WTC11 (cell line): ENCODE results near the gene RPL10. TPM values are rescaled to one million over a fixed set of nuclear protein-coding genes. Genes with fewer than 3 reads are reported as not detected.

Experiments
- ATAC-seq: fragments of 200-7000 bp; cut with Tn5 transposase; 2 replicates; pipeline ENCODE4 v1.10.0; 2021; ENCODE audit warnings: mild to moderate bottlenecking, moderate library complexity
- CTCF ChIA-PET: fragments of 300-600 bp; sonication (Branson Sonifier 250); formaldehyde crosslinking; loops from one replicate; lab custom pipeline; 2021; ENCODE audit warnings: antibody characterized with exemption; lab: Charles Lee
- POLR2A ChIA-PET: fragments of 350-600 bp; sonication (Branson Sonifier 250); formaldehyde crosslinking; loops from one replicate; lab custom pipeline; 2021; ENCODE audit warnings: antibody characterized with exemption; lab: Charles Lee
- DNase-seq: peaks from one replicate; pipeline ENCODE4 v3.0.0; 2021; ENCODE audit warnings: low spot score
- H3K27ac Mint-ChIP-seq: 2 replicates; pipeline ENCODE4 v1.8.0; 2021; ENCODE audit warnings: mixed read lengths
- H3K27me3 Mint-ChIP-seq: 2 replicates; pipeline ENCODE4 v1.8.0; 2021; ENCODE audit warnings: low read depth, mild to moderate bottlenecking, moderate library complexity, mixed read lengths
- H3K36me3 Mint-ChIP-seq: 2 replicates; pipeline ENCODE4 v1.8.0; 2021; ENCODE audit warnings: mixed read lengths
- H3K4me1 Mint-ChIP-seq: 2 replicates; pipeline ENCODE4 v1.8.0; 2022; ENCODE audit warnings: mixed read lengths
- H3K4me3 Mint-ChIP-seq: 2 replicates; pipeline ENCODE4 v1.8.0; 2021; ENCODE audit warnings: mild to moderate bottlenecking, moderate library complexity, mixed read lengths
- H3K9me3 Mint-ChIP-seq: 2 replicates; pipeline ENCODE4 v1.8.0; 2021; ENCODE audit warnings: mixed read lengths
- ATF1 ChIP-seq: sonication (generic); formaldehyde crosslinking; IDR thresholded peaks from 2 replicates; pipeline ENCODE4 v1.8.1; 2023; ENCODE audit warnings: mild to moderate bottlenecking, moderate library complexity, missing genetic modification reagents
- CREM ChIP-seq: sonication (generic); formaldehyde crosslinking; IDR thresholded peaks from 2 replicates; pipeline ENCODE4 v1.8.1; 2022; ENCODE audit warnings: mild to moderate bottlenecking, missing genetic modification reagents, moderate library complexity
- ESRRA ChIP-seq: sonication (generic); formaldehyde crosslinking; IDR thresholded peaks from 2 replicates; pipeline ENCODE4 v1.8.1; 2022; ENCODE audit warnings: mild to moderate bottlenecking, missing genetic modification reagents, borderline replicate concordance
- ETV6 ChIP-seq: sonication (generic); formaldehyde crosslinking; IDR thresholded peaks from 2 replicates; pipeline ENCODE4 v1.8.1; 2022; ENCODE audit warnings: mild to moderate bottlenecking, missing genetic modification reagents
- FOXK1 ChIP-seq: sonication (generic); formaldehyde crosslinking; IDR thresholded peaks from 2 replicates; pipeline ENCODE4 v1.8.0; 2022; ENCODE audit warnings: mild to moderate bottlenecking, moderate library complexity, missing genetic modification reagents
- HMGA2 ChIP-seq: fragments of 250-450 bp; sonication (Bioruptor Pico); IDR thresholded peaks from 2 replicates; pipeline ENCODE4 v1.4.0; 2021; ENCODE audit warnings: mild to moderate bottlenecking, moderate library complexity
- NFATC4 ChIP-seq: fragments of 250-450 bp; sonication (Bioruptor Pico); IDR thresholded peaks from 2 replicates; pipeline ENCODE4 v1.9.0; 2021; ENCODE audit warnings: mild to moderate bottlenecking
- NFYB ChIP-seq: sonication (generic); formaldehyde crosslinking; conservative IDR thresholded peaks from 2 replicates; pipeline ENCODE4 v1.8.0; 2022; ENCODE audit warnings: low read depth, missing genetic modification reagents
- NR2C2 ChIP-seq: sonication (generic); formaldehyde crosslinking; IDR thresholded peaks from 2 replicates; pipeline ENCODE4 v1.8.0; 2022; ENCODE audit warnings: mild to moderate bottlenecking, missing genetic modification reagents
- PREB ChIP-seq: sonication (generic); formaldehyde crosslinking; IDR thresholded peaks from 2 replicates; pipeline ENCODE4 v1.8.1; 2022; ENCODE audit warnings: mild to moderate bottlenecking, missing genetic modification reagents, moderate library complexity, borderline replicate concordance
- PRRX2 ChIP-seq: fragments of 250-450 bp; sonication (Bioruptor Pico); IDR thresholded peaks from 2 replicates; pipeline ENCODE4 v1.8.0; 2021; ENCODE audit warnings: mild to moderate bottlenecking
- SMAD3 ChIP-seq: sonication (generic); formaldehyde crosslinking; IDR thresholded peaks from 2 replicates; pipeline ENCODE4 v1.8.0; 2022; ENCODE audit warnings: missing genetic modification reagents, mild to moderate bottlenecking, borderline replicate concordance
- SMAD4 ChIP-seq: sonication (generic); formaldehyde crosslinking; IDR thresholded peaks from 2 replicates; pipeline ENCODE4 v1.8.0; 2022; ENCODE audit warnings: mild to moderate bottlenecking, missing genetic modification reagents
- SOX15 ChIP-seq: fragments of 250-450 bp; sonication (Bioruptor Pico); IDR thresholded peaks from 2 replicates; pipeline ENCODE4 v1.9.0; 2021; ENCODE audit warnings: mild to moderate bottlenecking
- SP1 ChIP-seq: sonication (generic); formaldehyde crosslinking; conservative IDR thresholded peaks from 2 replicates; pipeline ENCODE4 v1.8.1; 2022; ENCODE audit warnings: missing genetic modification reagents
- TCF7 ChIP-seq: sonication (generic); formaldehyde crosslinking; IDR thresholded peaks from 2 replicates; pipeline ENCODE4 v1.8.0; 2022; ENCODE audit warnings: mild to moderate bottlenecking, low read depth, missing genetic modification reagents, moderate library complexity
- TEAD4 ChIP-seq: sonication (generic); formaldehyde crosslinking; IDR thresholded peaks from 2 replicates; pipeline ENCODE4 v1.8.0; 2022; ENCODE audit warnings: mild to moderate bottlenecking, missing genetic modification reagents
- TP53 ChIP-seq: sonication (generic); formaldehyde crosslinking; IDR thresholded peaks from 2 replicates; pipeline ENCODE4 v1.8.1; 2023; ENCODE audit warnings: mild to moderate bottlenecking, missing genetic modification reagents
- ZNF121 ChIP-seq: sonication (generic); formaldehyde crosslinking; IDR thresholded peaks from 2 replicates; pipeline ENCODE4 v1.8.0; 2023; ENCODE audit warnings: missing genetic modification reagents
- ZNF138 ChIP-seq: sonication (generic); formaldehyde crosslinking; conservative IDR thresholded peaks from 2 replicates; pipeline ENCODE4 v1.8.1; 2022; ENCODE audit warnings: mild to moderate bottlenecking, moderate library complexity, missing genetic modification reagents
- ZNF263 ChIP-seq: sonication (generic); formaldehyde crosslinking; IDR thresholded peaks from 2 replicates; pipeline ENCODE4 v1.8.1; 2022; ENCODE audit warnings: low read depth, mild to moderate bottlenecking, moderate library complexity, missing genetic modification reagents
- ZNF396 ChIP-seq: fragments of 250-450 bp; sonication (Bioruptor Pico); IDR thresholded peaks from 2 replicates; pipeline ENCODE4 v1.8.0; 2021; ENCODE audit warnings: mild to moderate bottlenecking, moderate library complexity, borderline replicate concordance
- ZNF423 ChIP-seq: fragments of 250-450 bp; sonication (Bioruptor Pico); IDR thresholded peaks from 2 replicates; pipeline ENCODE4 v2.1.2; 2022; ENCODE audit warnings: mild to moderate bottlenecking, moderate library complexity
- ZNF425 ChIP-seq: fragments of 250-450 bp; sonication (Bioruptor Pico); conservative IDR thresholded peaks from 2 replicates; pipeline ENCODE4 v1.9.0; 2021; ENCODE audit warnings: mild to moderate bottlenecking
- total RNA-seq: library from RNA; stranded (reverse); gene quantifications from 3 replicates; pipeline ENCODE4 v1.2.3, GENCODE V29; 2021
- TF ChIP-seq, protein P1 (sequence below): sonication (generic); formaldehyde crosslinking; IDR thresholded peaks from 2 replicates; pipeline ENCODE4 v1.8.0; 2022; ENCODE audit warnings: mild to moderate bottlenecking, missing genetic modification reagents
- TF ChIP-seq, protein P2 (sequence below): sonication (generic); formaldehyde crosslinking; IDR thresholded peaks from 2 replicates; pipeline ENCODE4 v1.8.1; 2022; ENCODE audit warnings: low read depth, missing genetic modification reagents, borderline replicate concordance
- TF ChIP-seq, protein P3 (sequence below): fragments of 250-450 bp; sonication (Bioruptor Pico); IDR thresholded peaks from 2 replicates; pipeline ENCODE4 v2.1.2; 2022; ENCODE audit warnings: mild to moderate bottlenecking, moderate library complexity
- TF ChIP-seq, protein P4 (sequence below): sonication (generic); formaldehyde crosslinking; IDR thresholded peaks from 2 replicates; pipeline ENCODE4 v1.8.1; 2022; ENCODE audit warnings: low read depth, mild to moderate bottlenecking, moderate library complexity, missing genetic modification reagents, borderline replicate concordance

Gene RPL10
- total RNA-seq, 1 experiment from 2014 or later, result 2,241 TPM

- POLR2A ChIA-PET, result interaction anchor here (1.0 to 3.3 kb wide), 4 partner anchors 8 to 30 kb away, joined by 3 to 13 read pairs (median 6); partner anchors contain the start of genes DNASE1L1 and RPL10
- Mint-ChIP-seq H3K9me3 (no peaks in the 10 kb centered on the region), H3K27me3 (peaks cover 8% of the 10 kb centered on the region), H3K36me3 (peaks cover 9% of the 10 kb centered on the region), H3K4me3 (peak within 1 kb of the TSS; percentile 85), H3K4me1 (peaks cover 20% of the 10 kb centered on the region), H3K27ac (peak within 1 kb of the TSS; percentile 100)
- peak; percentile 83 for ATAC-seq
- DNase-seq, result peak; percentile 95
- CTCF ChIA-PET, result no interaction called here
- TF ChIP-seq, protein P1, sequence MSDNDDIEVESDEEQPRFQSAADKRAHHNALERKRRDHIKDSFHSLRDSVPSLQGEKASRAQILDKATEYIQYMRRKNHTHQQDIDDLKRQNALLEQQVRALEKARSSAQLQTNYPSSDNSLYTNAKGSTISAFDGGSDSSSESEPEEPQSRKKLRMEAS (CRISPR knock-in tag), result peak; percentile 38; the same call in 1 of the 2 replicates
- no peak for TF ChIP-seq ZNF138 (CRISPR knock-in tag)
- no peak for TF ChIP-seq SMAD3 (CRISPR knock-in tag)
- TF ChIP-seq CREM, result peak; percentile 88
- TF ChIP-seq ZNF425 (CRISPR knock-in tag), result no peak
- no peak for TF ChIP-seq SMAD4
- TF ChIP-seq NR2C2 (CRISPR knock-in tag), result no peak
- TF ChIP-seq FOXK1 (CRISPR knock-in tag), result peak; percentile 62
- no peak for TF ChIP-seq PREB
- peak; percentile 91 for TF ChIP-seq SP1 (CRISPR knock-in tag)
- TF ChIP-seq, protein P2, sequence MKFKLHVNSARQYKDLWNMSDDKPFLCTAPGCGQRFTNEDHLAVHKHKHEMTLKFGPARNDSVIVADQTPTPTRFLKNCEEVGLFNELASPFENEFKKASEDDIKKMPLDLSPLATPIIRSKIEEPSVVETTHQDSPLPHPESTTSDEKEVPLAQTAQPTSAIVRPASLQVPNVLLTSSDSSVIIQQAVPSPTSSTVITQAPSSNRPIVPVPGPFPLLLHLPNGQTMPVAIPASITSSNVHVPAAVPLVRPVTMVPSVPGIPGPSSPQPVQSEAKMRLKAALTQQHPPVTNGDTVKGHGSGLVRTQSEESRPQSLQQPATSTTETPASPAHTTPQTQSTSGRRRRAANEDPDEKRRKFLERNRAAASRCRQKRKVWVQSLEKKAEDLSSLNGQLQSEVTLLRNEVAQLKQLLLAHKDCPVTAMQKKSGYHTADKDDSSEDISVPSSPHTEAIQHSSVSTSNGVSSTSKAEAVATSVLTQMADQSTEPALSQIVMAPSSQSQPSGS (CRISPR knock-in tag), result no peak
- no peak for TF ChIP-seq NFATC4 (CRISPR knock-in tag)
- TF ChIP-seq NFYB (CRISPR knock-in tag), result no peak
- TF ChIP-seq ETV6 (CRISPR knock-in tag), result peak; percentile 33; the same call in 1 of the 2 replicates
- no peak for TF ChIP-seq ZNF121 (CRISPR knock-in tag)
- TF ChIP-seq, protein P3, sequence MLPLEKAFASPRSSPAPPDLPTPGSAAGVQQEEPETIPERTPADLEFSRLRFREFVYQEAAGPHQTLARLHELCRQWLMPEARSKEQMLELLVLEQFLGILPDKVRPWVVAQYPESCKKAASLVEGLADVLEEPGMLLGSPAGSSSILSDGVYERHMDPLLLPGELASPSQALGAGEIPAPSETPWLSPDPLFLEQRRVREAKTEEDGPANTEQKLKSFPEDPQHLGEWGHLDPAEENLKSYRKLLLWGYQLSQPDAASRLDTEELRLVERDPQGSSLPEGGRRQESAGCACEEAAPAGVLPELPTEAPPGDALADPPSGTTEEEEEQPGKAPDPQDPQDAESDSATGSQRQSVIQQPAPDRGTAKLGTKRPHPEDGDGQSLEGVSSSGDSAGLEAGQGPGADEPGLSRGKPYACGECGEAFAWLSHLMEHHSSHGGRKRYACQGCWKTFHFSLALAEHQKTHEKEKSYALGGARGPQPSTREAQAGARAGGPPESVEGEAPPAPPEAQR, result no peak
- TF ChIP-seq TEAD4 (CRISPR knock-in tag), result no peak
- TF ChIP-seq ATF1 (CRISPR knock-in tag), result no peak
- no peak for TF ChIP-seq ZNF423 (CRISPR knock-in tag)
- TF ChIP-seq ZNF396 (CRISPR knock-in tag), result no peak
- no peak for TF ChIP-seq ZNF263 (CRISPR knock-in tag)
- no peak for TF ChIP-seq SOX15
- no peak for TF ChIP-seq TP53
- TF ChIP-seq TCF7 (CRISPR knock-in tag), result no peak
- TF ChIP-seq PRRX2, result no peak
- no peak for TF ChIP-seq HMGA2 (CRISPR knock-in tag)
- TF ChIP-seq, protein P4, sequence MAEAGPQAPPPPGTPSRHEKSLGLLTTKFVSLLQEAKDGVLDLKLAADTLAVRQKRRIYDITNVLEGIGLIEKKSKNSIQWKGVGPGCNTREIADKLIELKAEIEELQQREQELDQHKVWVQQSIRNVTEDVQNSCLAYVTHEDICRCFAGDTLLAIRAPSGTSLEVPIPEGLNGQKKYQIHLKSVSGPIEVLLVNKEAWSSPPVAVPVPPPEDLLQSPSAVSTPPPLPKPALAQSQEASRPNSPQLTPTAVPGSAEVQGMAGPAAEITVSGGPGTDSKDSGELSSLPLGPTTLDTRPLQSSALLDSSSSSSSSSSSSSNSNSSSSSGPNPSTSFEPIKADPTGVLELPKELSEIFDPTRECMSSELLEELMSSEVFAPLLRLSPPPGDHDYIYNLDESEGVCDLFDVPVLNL (CRISPR knock-in tag), result no peak
- TF ChIP-seq ESRRA (CRISPR knock-in tag), result no peak
Measured at GRCh38 chrX:154378799-154379568, 19.2 kb upstream of the RPL10 start, which contains the start of gene EMD. TSS of gene EMD (plus strand) at chrX:154379295. CDS start at chrX:154379485, 190 bp downstream.
